ENCODE measurements around the gene GATA3.

The GATA3 gene

DNA sequence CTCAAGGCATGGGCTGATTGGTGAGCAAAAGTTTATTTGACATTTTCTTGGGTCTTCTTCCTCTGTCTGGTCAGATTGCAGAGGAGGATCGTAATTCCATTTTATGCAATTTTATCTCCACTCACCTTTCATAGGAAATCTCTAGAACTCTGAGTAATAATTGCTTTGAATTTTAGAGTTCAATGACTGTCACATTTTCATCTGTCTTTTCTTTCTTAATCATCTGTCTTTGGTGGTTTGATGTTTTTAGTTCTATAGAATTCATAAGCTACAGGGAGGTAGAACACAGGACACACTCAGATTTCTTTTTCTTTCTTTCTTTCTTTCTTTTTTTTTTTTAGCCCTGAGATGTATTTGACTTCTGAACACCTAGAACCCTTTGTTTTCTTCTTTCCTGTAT lies 11.6 kb downstream of the GATA3 start:
- in situ Hi-C loops (cut with HindIII; ENCODE audit: low pct_unique_long_range_greater_than_20kb, low sequenced_read_pairs) = no loop called here
- TF ChIP-seq JUND (IDR thresholded peaks at IDR 0.05; ENCODE audit: low read depth) = no peak
- no peak for DNase-seq (ENCODE audit: low read depth in 1 of 2, low spot score in 1 of 2)

DNA sequence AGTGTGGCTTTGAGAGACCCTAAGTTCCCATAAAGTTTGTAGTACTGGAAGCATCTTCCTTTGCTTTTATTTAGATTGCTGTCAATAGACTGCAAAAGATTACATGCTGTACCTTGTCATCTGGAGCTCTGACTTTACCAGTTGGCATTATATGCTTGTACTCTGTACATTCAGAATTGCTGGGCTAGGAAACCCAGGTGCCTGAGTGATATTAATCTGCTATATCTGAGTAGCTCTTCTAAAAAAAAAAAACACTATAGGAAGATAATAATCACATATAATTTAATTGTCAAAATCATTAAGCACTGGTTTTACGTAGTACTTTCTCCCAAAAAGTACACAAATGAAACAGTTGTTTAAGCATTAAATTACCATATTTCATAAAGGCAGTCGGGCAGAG lies 12.3 kb downstream of the GATA3 start:
- TF ChIP-seq JUND (IDR thresholded peaks at IDR 0.05; ENCODE audit: low read depth) = no peak

DNA sequence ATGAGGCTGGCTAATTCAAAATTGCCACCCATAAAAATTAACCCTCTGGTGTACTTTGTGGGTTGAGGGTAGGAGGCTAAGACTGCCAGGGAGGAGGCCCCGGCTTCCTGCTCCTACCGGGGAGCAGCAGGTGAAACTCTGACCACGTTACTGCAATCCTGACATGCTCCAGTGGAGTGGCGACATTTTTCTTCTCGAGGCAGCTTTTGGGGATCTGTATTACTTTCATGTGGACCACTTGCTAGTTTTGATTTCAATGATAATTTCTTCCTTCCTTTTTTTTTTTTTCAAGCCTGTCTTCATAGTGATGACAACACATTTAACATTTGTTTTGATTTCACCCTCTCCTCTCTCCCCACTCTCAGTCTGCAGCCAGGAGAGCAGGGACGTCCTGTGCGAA lies 14.6 kb downstream of the GATA3 start:
- in situ Hi-C loops (cut with HindIII; ENCODE audit: low pct_unique_long_range_greater_than_20kb, low sequenced_read_pairs) = no loop called here
- DNase-seq (ENCODE audit: low read depth in 1 of 2, low spot score in 1 of 2) = no peak
- TF ChIP-seq JUND (IDR thresholded peaks at IDR 0.05; ENCODE audit: low read depth) = no peak

More for the DNA sequence above, 12.3 kb downstream of the GATA3 start:
- in situ Hi-C loops (cut with HindIII; ENCODE audit: low pct_unique_long_range_greater_than_20kb, low sequenced_read_pairs) = no loop called here
- peak in 1 of 2 experiments; percentile 32 for DNase-seq (ENCODE audit: low read depth in 1 of 2, low spot score in 1 of 2)

DNA sequence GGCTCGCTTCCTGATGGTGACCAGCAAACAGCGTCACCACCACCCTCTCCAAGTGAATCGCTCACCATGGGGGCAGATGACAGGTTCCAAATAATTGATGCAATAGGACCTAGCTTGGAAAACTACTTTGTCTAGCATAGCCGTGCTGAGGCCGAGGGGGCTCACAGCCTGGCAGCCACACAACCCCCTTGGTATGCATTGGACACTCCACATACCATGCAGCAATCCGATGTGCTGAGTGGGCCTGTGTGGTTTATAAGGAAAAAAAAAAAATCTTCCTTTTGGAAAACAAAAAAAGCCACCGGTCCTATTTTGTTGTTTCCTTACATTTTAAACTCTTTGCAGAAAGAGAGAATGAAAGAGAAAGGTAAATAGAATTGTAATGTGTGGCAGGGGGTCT lies 15.1 kb downstream of the GATA3 start:
- peak in 1 of 2 experiments; percentile 36 for DNase-seq (ENCODE audit: low read depth in 1 of 2, low spot score in 1 of 2)
- TF ChIP-seq JUND (IDR thresholded peaks at IDR 0.05; ENCODE audit: low read depth) = no peak; the same call in 1 of the 2 replicates
- in situ Hi-C loops (cut with HindIII; ENCODE audit: low pct_unique_long_range_greater_than_20kb, low sequenced_read_pairs) = no loop called here

DNA sequence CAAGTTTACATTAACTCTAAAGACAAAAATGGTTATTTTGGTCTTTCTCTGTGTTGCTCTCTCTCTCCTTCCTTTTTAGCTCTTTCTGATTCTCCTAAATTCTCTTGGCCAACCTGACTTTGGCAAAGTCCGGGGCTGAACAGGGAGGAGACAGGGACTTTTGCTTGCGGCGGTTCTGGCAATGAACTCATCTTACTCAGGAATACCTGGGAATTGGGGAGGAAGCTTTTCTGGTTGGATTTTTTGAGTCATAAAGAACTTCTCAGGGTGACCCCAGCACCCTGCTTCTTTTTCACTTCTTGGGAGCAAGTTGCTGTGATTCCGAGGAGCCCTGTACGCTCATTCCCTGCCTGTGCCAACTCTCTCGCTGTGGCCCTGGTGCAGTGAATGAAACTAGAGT lies 16.0 kb downstream of the GATA3 start:
- in situ Hi-C loops (cut with HindIII; ENCODE audit: low pct_unique_long_range_greater_than_20kb, low sequenced_read_pairs) = no loop called here
- no peak for TF ChIP-seq JUND (IDR thresholded peaks at IDR 0.05; ENCODE audit: low read depth)
- DNase-seq (ENCODE audit: low read depth in 1 of 2, low spot score in 1 of 2) = peak in 1 of 2 experiments; percentile 58

DNA sequence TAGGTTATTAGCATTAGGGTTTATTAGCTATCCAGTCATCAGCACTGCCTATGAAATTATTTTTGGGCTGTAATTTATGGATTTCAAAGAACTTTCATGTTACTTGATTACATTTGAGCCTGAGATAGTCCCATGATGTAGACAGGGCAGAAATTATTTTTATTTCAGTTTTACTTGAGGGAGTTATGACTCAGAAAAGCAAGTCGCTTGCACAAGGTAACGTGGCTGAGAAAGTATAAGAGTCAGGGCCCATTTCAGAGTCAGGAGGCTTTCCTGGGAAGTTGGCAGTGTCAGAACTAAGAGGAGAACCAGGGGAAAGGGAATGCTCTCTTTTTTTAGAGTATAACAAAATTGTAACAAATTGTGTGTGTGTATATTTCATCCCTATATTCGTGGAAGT lies 16.5 kb downstream of the GATA3 start:
- DNase-seq (ENCODE audit: low read depth in 1 of 2, low spot score in 1 of 2) = no peak
- in situ Hi-C loops (cut with HindIII; ENCODE audit: low pct_unique_long_range_greater_than_20kb, low sequenced_read_pairs) = no loop called here
- TF ChIP-seq JUND (IDR thresholded peaks at IDR 0.05; ENCODE audit: low read depth) = no peak

DNA sequence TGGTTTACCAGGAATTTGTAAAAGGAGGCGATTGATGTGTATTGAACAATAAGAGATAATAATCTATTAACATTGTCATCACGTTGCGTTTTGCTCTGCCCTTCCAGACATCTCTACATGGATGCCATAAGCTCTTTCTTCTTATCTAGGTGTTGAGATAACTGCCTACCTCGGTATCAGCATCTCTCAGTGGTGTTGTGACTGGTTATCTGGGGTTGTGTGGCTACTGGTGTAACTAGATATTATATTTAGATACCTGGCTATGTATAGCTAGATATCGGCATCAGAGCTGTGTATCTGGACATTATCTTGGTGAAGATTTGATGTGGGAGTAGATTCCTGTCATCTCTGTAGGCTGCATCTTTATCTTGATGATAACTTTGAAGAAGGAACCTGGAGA lies 17.2 kb downstream of the GATA3 start:
- in situ Hi-C loops (cut with HindIII; ENCODE audit: low pct_unique_long_range_greater_than_20kb, low sequenced_read_pairs) = no loop called here
- no peak for TF ChIP-seq JUND (IDR thresholded peaks at IDR 0.05; ENCODE audit: low read depth)
- DNase-seq (ENCODE audit: low read depth in 1 of 2, low spot score in 1 of 2) = no peak

DNA sequence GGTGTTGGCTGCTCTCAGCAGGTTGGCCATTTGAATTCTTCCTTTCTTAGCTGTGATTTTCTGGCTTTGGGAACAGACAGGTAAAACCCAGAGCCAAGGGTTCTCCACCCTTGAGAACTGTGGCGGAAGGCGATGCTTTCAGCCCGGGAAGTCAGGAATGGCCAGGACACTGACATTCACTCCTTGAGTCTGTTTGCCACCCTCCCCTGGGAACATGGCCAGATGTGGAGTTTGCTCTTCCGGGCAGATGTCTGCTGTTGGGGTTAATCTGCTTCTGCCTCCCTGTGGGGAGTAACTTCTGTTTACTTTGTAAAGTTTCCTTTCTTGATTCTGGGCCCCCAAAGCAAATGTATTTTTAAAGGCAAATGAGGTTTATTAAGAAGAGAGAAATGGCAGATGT lies 17.7 kb downstream of the GATA3 start:
- in situ Hi-C loops (cut with HindIII; ENCODE audit: low pct_unique_long_range_greater_than_20kb, low sequenced_read_pairs) = no loop called here
- DNase-seq (ENCODE audit: low read depth in 1 of 2, low spot score in 1 of 2) = peak in 1 of 2 experiments; percentile 62
- 0 out of 2 replicates have a peak, but pooled peaks have one; percentile 3 for TF ChIP-seq JUND (IDR thresholded peaks at IDR 0.05; ENCODE audit: low read depth)

DNA sequence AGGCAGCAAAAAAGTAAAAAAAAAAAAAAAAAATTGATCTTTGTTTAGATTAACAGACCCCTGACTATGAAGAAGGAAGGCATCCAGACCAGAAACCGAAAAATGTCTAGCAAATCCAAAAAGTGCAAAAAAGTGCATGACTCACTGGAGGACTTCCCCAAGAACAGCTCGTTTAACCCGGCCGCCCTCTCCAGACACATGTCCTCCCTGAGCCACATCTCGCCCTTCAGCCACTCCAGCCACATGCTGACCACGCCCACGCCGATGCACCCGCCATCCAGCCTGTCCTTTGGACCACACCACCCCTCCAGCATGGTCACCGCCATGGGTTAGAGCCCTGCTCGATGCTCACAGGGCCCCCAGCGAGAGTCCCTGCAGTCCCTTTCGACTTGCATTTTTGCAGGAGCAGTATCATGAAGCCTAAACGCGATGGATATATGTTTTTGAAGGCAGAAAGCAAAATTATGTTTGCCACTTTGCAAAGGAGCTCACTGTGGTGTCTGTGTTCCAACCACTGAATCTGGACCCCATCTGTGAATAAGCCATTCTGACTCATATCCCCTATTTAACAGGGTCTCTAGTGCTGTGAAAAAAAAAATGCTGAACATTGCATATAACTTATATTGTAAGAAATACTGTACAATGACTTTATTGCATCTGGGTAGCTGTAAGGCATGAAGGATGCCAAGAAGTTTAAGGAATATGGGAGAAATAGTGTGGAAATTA lies 19.4 kb downstream of the GATA3 start:
- peak in 1 of 2 experiments; percentile 61 for DNase-seq (ENCODE audit: low read depth in 1 of 2, low spot score in 1 of 2)
- peak; percentile 26; the same call in 1 of the 2 replicates for TF ChIP-seq JUND (IDR thresholded peaks at IDR 0.05; ENCODE audit: low read depth)
- in situ Hi-C loops (cut with HindIII; ENCODE audit: low pct_unique_long_range_greater_than_20kb, low sequenced_read_pairs) = no loop called here

DNA sequence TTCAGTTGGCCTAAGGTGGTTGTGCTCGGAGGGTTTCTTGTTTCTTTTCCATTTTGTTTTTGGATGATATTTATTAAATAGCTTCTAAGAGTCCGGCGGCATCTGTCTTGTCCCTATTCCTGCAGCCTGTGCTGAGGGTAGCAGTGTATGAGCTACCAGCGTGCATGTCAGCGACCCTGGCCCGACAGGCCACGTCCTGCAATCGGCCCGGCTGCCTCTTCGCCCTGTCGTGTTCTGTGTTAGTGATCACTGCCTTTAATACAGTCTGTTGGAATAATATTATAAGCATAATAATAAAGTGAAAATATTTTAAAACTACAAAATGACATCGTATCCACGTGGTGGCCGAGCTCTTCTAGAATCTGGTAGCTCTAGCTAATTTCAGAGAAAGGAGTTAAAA lies 20.4 kb downstream of the GATA3 start:
- in situ Hi-C loops (cut with HindIII; ENCODE audit: low pct_unique_long_range_greater_than_20kb, low sequenced_read_pairs) = no loop called here
- peak; percentile 15 for TF ChIP-seq JUND (IDR thresholded peaks at IDR 0.05; ENCODE audit: low read depth)
- DNase-seq (ENCODE audit: low read depth in 1 of 2, low spot score in 1 of 2) = peak in 1 of 2 experiments; percentile 57

DNA sequence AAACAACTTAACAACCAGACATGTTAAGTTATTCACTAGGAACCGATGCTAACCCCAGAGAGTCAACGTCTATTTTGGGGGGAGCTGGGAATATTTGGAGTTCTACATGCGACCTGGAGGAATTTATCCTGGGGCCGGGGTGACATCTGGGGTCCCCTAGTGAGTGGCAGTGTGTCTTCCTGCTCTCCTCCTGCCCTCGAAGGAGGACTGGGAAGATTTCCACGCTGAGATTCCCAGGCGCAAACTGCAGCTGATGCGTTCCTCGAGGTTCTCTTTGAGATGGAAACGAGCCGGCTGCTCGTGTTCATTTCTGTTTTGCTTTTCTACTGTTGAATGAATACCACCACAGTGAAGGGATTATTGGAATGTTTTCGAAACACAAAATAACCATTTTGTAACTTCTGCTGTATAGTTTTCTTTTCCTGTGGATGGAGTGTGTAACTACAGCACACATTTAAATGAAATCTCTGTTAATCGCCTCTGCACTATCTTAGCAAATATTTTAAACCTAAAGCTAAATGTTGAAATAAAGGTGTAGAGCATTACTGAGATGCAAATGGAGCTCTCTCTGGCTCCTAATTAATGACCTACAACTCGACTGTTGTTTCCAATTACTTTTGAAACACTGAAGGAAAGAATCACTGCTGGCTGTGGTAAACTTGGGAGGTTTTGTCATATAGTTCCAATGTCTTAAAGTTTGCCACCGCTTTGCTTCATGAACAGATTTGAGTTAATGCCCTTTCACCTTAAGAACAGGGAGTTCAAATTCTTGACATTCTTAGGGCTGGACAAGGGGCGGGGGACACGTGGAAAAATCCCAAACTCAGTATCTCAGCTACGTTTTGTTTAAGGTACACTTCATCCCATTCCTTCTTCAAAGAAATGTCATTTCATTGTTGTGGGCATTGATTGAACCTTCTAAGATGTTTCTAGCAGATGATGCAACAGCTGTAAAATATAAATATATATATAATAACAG lies 21.1 kb downstream of the GATA3 start:
- peak in 1 of 2 experiments; percentile 79 for DNase-seq (ENCODE audit: low read depth in 1 of 2, low spot score in 1 of 2)
- 0 out of 2 replicates have a peak, but pooled peaks have one; percentile 29 for TF ChIP-seq JUND (IDR thresholded peaks at IDR 0.05; ENCODE audit: low read depth)
- in situ Hi-C loops (cut with HindIII; ENCODE audit: low pct_unique_long_range_greater_than_20kb, low sequenced_read_pairs) = no loop called here

DNA sequence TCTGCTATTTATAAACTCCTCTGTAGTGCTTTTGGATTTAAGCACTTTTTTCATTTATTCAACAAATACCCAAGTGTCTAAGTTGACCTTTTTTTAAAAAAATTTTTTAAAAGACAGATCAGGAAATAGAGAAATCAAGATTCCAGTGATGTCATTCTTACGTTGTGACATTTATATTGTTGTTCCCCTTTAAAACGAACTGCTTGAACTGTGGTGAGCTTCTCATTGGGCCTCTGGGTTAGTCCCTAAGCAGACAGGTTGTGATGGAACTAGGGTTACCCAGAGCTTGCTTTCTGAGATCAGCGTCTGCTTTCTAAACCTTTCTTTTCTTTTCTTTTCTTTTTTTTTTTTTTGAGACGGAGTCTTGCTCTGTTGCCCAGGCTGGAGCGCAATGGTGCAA lies 22.4 kb downstream of the GATA3 start:
- in situ Hi-C loops (cut with HindIII; ENCODE audit: low pct_unique_long_range_greater_than_20kb, low sequenced_read_pairs) = no loop called here
- TF ChIP-seq JUND (IDR thresholded peaks at IDR 0.05; ENCODE audit: low read depth) = peak; percentile 8; the same call in 1 of the 2 replicates
- DNase-seq (ENCODE audit: low read depth in 1 of 2, low spot score in 1 of 2) = peak in 1 of 2 experiments; percentile 65

DNA sequence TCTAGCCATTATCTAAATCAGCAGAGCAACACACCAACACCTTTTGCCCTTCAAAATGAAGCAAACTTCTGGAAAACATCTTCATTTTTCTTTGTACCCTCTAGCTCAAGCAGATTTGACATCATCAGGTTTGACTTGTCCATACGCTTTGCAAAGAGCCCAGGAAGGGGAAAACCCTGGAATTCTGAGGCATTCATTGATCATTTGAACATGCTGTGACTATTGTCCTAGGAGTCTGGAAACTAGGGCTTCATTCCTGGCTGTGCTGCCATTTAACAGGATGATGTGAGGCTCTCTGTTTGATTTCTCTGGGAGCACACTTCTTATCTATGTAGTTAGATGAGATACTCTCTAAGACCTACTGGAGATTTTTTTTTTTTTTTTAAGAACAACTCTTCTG lies 23.5 kb downstream of the GATA3 start:
- TF ChIP-seq JUND (IDR thresholded peaks at IDR 0.05; ENCODE audit: low read depth) = no peak
- in situ Hi-C loops (cut with HindIII; ENCODE audit: low pct_unique_long_range_greater_than_20kb, low sequenced_read_pairs) = no loop called here
- DNase-seq (ENCODE audit: low read depth in 1 of 2, low spot score in 1 of 2) = no peak
